T-helper 22 cell (primary cell): ENCODE measurements around the gene MAGEB6.
"Not testable (repeated sequence)": the region's sequence is repeated elsewhere in the genome, so short reads cannot be mapped to it uniquely, and the experiment has no call there.

ENCODE experiments used
- DNase-seq: peaks from one replicate; pipeline ENCODE4 v3.0.0-alpha.2; 2020; ENCODE audit warnings: low read depth

Gene MAGEB6, protein sequence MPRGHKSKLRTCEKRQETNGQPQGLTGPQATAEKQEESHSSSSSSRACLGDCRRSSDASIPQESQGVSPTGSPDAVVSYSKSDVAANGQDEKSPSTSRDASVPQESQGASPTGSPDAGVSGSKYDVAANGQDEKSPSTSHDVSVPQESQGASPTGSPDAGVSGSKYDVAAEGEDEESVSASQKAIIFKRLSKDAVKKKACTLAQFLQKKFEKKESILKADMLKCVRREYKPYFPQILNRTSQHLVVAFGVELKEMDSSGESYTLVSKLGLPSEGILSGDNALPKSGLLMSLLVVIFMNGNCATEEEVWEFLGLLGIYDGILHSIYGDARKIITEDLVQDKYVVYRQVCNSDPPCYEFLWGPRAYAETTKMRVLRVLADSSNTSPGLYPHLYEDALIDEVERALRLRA

DNA sequence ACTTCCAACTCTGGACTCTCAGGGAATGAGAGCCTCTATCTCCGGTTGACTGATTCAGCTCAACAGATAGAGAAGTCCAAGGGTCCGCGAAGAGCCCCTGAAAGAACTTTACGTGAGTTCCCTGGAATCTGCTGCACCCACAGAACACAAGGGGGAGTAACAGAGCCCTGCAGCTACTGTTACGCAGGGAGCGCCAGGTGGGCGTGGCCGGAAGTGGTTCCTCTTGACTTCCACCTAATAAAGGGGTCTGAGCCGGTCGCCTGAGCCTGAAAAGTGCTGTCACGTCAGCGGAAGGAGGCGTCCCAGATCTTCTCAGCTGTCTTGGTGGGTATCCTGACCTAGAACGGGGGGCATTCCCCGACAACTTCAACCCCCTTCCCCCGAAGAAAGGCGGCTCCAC lies at the start of gene MAGEB6:
Gene MAGEB6 (plus strand): TSS at position 237 of the 400 bp plus-strand sequence. CDS start 1,407 bp downstream, outside the sequence.
- no peak for DNase-seq

GRCh38 chrX:26146024-26146423 lies 46.2 kb upstream of the MAGEB6 start:
- DNase-seq: no peak

DNA sequence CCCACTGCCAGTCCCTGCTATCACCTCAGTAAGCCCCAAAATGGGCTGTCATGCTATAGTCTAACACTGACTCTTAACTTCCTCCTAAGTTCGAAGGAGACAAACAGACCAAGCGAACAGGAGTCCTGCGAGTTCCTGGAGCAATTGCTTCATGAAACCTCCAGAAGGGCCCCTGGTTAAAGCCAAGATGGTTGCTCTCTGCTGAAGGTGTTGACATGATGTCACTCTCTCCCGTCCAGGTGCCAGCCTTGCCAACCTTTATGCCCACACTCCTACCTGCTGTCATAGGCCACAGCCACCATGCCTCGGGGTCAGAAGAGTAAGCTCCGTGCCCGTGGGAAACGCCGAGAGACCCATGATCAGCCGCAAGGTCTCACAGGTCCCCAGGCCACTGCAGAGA lies 31.9 kb upstream of the MAGEB6 start, which contains the start of gene MAGEB6B:
Gene MAGEB6B (plus strand): TSS at position 301 of the 400 bp plus-strand sequence. CDS start 0 bp downstream, at position 301.
- no peak for DNase-seq

- no peak for DNase-seq
These were observed 11.3 kb downstream of the MAGEB6 start for GRCh38 chrX:26203561-26203960.

- DNase-seq: not testable (repeated sequence)
These were observed 12.5 kb downstream of the MAGEB6 start for GRCh38 chrX:26204717-26205116.

- DNase-seq: no peak
These were observed 15.8 kb downstream of the MAGEB6 start for GRCh38 chrX:26208012-26208411.

DNA sequence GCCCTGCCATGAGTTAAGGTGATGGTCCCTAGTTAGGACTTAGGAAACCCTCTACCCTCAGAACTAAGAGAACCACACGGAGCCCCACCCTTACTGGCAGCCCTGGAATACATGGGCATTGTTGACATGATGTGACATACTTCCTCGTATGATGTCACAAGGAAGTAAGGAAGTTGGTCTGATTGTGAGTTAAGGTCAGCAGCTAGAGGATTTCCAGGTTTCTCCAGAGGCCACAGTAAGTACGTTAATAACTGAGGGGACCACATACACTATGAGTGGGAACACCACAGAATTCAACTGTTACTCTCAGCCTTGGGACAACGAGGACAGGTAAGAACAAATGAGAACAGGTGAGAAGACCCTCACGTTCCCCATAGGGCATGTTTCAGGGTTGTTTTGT lies 23.6 kb downstream of the MAGEB6 start, which contains the start of gene MAGEB5:
Gene MAGEB5 (plus strand): TSS at position 301 of the 400 bp plus-strand sequence. CDS start 1,133 bp downstream, outside the sequence.
- no peak for DNase-seq

DNA sequence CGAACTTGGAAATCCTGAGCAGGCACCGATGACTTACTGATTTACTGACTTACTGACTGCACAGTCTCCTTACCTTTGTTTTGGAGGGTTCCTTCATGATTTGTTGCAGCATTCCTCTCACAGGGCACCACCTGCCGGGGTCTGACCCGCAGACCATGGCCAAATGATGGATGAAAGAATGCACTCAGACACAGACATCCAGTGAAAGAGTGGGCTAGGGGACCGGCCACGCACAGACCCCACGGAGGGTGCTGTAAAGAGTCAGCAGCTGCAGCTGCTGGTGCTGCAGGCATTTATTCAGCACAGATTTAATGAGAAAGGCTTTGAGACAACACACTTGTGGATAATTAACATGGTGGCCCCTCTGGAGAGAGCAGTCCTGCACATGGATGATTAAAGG lies 27.1 kb downstream of the MAGEB6 start:
- no peak for DNase-seq

DNA sequence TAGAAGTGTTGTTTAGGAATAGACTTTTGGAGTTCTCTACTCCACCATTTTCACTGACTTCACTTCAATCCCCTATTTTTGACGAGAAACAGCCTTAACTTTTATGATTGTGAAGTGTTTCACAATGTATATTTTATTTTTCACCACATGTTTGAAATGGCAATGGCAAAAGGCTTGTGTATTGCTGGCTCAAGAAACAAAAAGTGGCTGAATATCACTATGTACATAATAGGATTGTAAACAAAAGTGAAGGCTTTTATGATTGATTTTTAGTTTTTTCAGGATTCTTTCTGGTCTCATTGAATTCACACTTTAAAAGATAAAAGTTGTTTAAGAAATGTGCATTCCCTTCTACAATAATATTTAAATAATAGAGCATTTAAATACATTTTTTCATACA lies 41.9 kb downstream of the MAGEB6 start:
- no peak for DNase-seq
